B cell (primary cell): Measurements from ENCODE around the gene ZSCAN30. TPM values are rescaled to one million over a fixed set of nuclear protein-coding genes. Genes with fewer than 3 reads are reported as not detected.

ENCODE experiments used
- ATAC-seq: fragments of 200-7000 bp; cut with Tn5 transposase; one replicate; pipeline ENCODE4 v1.10.0; 2021; ENCODE audit warnings: low read depth, mild to moderate bottlenecking, moderate number of reproducible peaks, moderate library complexity
- CTCF ChIA-PET: fragments of 350-600 bp; sonication (Branson Sonifier 250); formaldehyde crosslinking; loops from one replicate; lab custom pipeline; 2021; ENCODE audit warnings: antibody characterized with exemption, inconsistent platforms; lab: Charles Lee
- POLR2A ChIA-PET: fragments of 350-600 bp; sonication (Branson Sonifier 250); formaldehyde crosslinking; loops from one replicate; lab custom pipeline; 2021; ENCODE audit warnings: antibody characterized with exemption; lab: Charles Lee
- DNase-seq: peaks from one replicate; pipeline ENCODE4 v3.0.0; 2013
- H2AFZ ChIP-seq: 2 replicates; pipeline ENCODE4 v1.6.1; 2012; ENCODE audit warnings: mild to moderate bottlenecking, low read depth, low read length; ENCODE audit not compliant: insufficient read depth, poor library complexity, severe bottlenecking
- H3K27ac ChIP-seq, 2 donors: 1 replicate in 1 of 2; 2 replicates in 1 of 2; pipeline ENCODE4 v1.5.1; 2012 to 2013; ENCODE audit warnings: low read length in 2 of 2, mild to moderate bottlenecking in 2 of 2, moderate library complexity in 1 of 2
- H3K27me3 ChIP-seq, 4 experiments: fragments of 200-600 bp in 1 of 4; sonication (generic) in 1 of 4; replicated peaks in 1 of 4; 1 replicate in 2 of 4; 2 replicates in 2 of 4; pipeline versions ENCODE4 v1.6.1 to v1.7.0; 2013 to 2016; ENCODE audit warnings: low read length in 3 of 4, mild to moderate bottlenecking in 2 of 4, mixed read lengths in 1 of 4, moderate library complexity in 1 of 4; ENCODE audit not compliant: insufficient read depth in 4 of 4, control insufficient read depth in 3 of 4; ENCODE audit errors: control extremely low read depth in 1 of 4
- H3K36me3 ChIP-seq, 2 experiments: replicated peaks in 1 of 2; 1 replicate in 1 of 2; 2 replicates in 1 of 2; pipeline versions ENCODE4 v1.6.1 to v1.7.1; 2013; ENCODE audit warnings: low read length in 1 of 2; ENCODE audit not compliant: insufficient read depth in 2 of 2, control insufficient read depth in 1 of 2; ENCODE audit errors: control extremely low read depth in 1 of 2, extremely low read depth in 1 of 2
- H3K4me1 ChIP-seq, 2 donors: fragments of 200-600 bp in 1 of 2; sonication (generic) in 1 of 2; 1 replicate in 1 of 2; 2 replicates in 1 of 2; pipeline versions ENCODE4 v1.5.1 to v1.6.1; 2013 to 2017; ENCODE audit warnings: low read length in 2 of 2; ENCODE audit not compliant: control insufficient read depth in 2 of 2, insufficient read depth in 2 of 2
- H3K4me2 ChIP-seq: replicated peaks from 2 replicates; pipeline ENCODE3; 2012; ENCODE audit warnings: mild to moderate bottlenecking, low read depth, low read length; ENCODE audit not compliant: poor library complexity, severe bottlenecking
- H3K4me3 ChIP-seq, 5 experiments: fragments of 200-600 bp in 1 of 5; sonication (generic) in 1 of 5; 1 replicate in 3 of 5; 2 replicates in 2 of 5; pipeline versions ENCODE4 v1.5.1 to v1.7.0; 2011 to 2016; ENCODE audit warnings: low read length in 4 of 5, mild to moderate bottlenecking in 4 of 5, low read depth in 2 of 5, control low read depth in 1 of 5, moderate library complexity in 1 of 5; ENCODE audit not compliant: insufficient read depth in 1 of 5; ENCODE audit errors: control extremely low read depth in 1 of 5, extremely low read depth in 1 of 5
- H3K79me2 ChIP-seq: fragments of 200-600 bp; sonication (generic); one replicate; pipeline ENCODE4 v1.6.0; 2016; ENCODE audit warnings: low read length; ENCODE audit not compliant: control insufficient read depth, insufficient read depth
- H3K9ac ChIP-seq: fragments of 200-600 bp; sonication (generic); 2 replicates; pipeline ENCODE4 v1.6.1; 2017; ENCODE audit warnings: mild to moderate bottlenecking, low read length, moderate library complexity
- H3K9me3 ChIP-seq, 3 donors: one replicate each; pipeline versions ENCODE4 v1.6.1 to v1.7.1; 2013; ENCODE audit warnings: low read length in 2 of 3; ENCODE audit not compliant: control insufficient read depth in 2 of 3, insufficient read depth in 1 of 3; ENCODE audit errors: control extremely low read depth in 1 of 3
- H4K20me1 ChIP-seq: 2 replicates; pipeline ENCODE4 v1.6.0; 2012; ENCODE audit warnings: mild to moderate bottlenecking, low read length; ENCODE audit not compliant: insufficient read depth, control insufficient read depth, poor library complexity, severe bottlenecking
- H3K27ac Mint-ChIP-seq: one replicate; pipeline ENCODE4 v1.8.0; 2021; ENCODE audit warnings: mixed read lengths
- H3K27me3 Mint-ChIP-seq: one replicate; pipeline ENCODE4 v1.8.0; 2021; ENCODE audit warnings: mixed read lengths
- H3K4me1 Mint-ChIP-seq: one replicate; pipeline ENCODE4 v1.8.0; 2021; ENCODE audit warnings: mixed read lengths
- H3K4me3 Mint-ChIP-seq: one replicate; pipeline ENCODE4 v1.8.0; 2021; ENCODE audit warnings: mixed read lengths
- H3K9me3 Mint-ChIP-seq: one replicate; pipeline ENCODE4 v1.8.0; 2022; ENCODE audit warnings: mixed read lengths; ENCODE audit not compliant: insufficient read depth
- EZH2 ChIP-seq: IDR thresholded peaks from 2 replicates; pipeline ENCODE4 v1.6.1; 2012; ENCODE audit warnings: borderline replicate concordance, low read depth, mild to moderate bottlenecking, moderate library complexity, low read length; ENCODE audit not compliant: insufficient read depth, poor library complexity, severe bottlenecking
- WGBS: methylation state at CpG from one replicate; pipeline ENCODE4 v1.1.5; 2013; ENCODE audit warnings: missing lambda C conversion rate; ENCODE audit not compliant: insufficient coverage; 5-methylcytosine and 5-hydroxymethylcytosine counted together
- intact Hi-C: fragments of 100-400 bp; cut with micrococcal nuclease; formaldehyde crosslinking; loops from one replicate; pipeline ENCODE4 v1.10.0; 2022
- polyA plus RNA-seq: library from polyadenylated mRNA; depleted of rRNA; stranded (reverse); fragments of >200 nt; gene quantifications from 2 replicates; pipeline ENCODE4 v1.2.3, GENCODE V29; 2012
- total RNA-seq, 2 donors: library from RNA; stranded (reverse); fragments of 120-200 nt in 1 of 2; gene quantifications; 1 replicate in 1 of 2; 2 replicates in 1 of 2; pipeline versions ENCODE4 v1.2.3 to v1.2.4, GENCODE V29; 2013 to 2022
- TF ChIP-seq, protein P1 (sequence below): fragments of 200-600 bp; IDR thresholded peaks from one replicate; pipeline ENCODE4 v1.8.0; 2022; ENCODE audit warnings: antibody characterized with exemption, mild to moderate bottlenecking

Gene ZSCAN30
- total and polyA plus RNA-seq, 2 donors (not counting 1 experiment from before 2014, with no cell fraction given), result 11.0 to 37.3 TPM

DNA sequence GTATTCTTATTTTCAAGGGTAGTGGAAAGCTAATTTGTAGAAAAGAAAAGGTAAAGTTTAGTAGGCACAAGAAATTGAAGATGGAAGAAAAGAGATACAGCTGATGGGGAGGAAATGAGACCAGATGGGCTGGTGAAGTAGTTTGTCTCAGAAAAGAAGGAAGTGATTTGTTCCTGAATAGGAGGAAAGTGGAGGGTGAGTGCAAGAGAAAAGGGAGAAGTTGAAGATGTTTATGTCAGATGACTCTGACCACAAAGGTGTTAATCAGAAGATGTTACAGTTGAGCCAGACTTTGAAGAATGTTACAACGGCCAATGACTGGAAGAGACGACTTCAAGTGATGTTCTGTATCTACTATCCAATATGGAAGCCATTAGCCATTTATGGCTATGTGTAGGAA is 21.2 kb downstream of the ZSCAN30 start:
- ATAC-seq, result no peak
- no peaks in the 10 kb centered on the region for H3K9me3 Mint-ChIP-seq
- peak overlapping the region; percentile 81 to 93 for H3K27ac ChIP-seq
- H3K9ac ChIP-seq, result peak overlapping the region; percentile 87
- no peaks in the 10 kb centered on the region for H3K36me3 ChIP-seq
- H4K20me1 ChIP-seq, result no peaks in the 10 kb centered on the region
- peaks cover 31% of the 10 kb centered on the region for H3K4me1 Mint-ChIP-seq
- H3K4me2 ChIP-seq, result peak overlapping the region; percentile 82
- peak overlapping the region; percentile 78 for H3K27ac Mint-ChIP-seq
- peaks cover 3% of the 10 kb centered on the region for H3K79me2 ChIP-seq
- no peak overlapping the region for H3K4me3 ChIP-seq
- peak; percentile 78 for DNase-seq
- no peaks in the 10 kb centered on the region for H3K27me3 Mint-ChIP-seq
- TF ChIP-seq, protein P1, sequence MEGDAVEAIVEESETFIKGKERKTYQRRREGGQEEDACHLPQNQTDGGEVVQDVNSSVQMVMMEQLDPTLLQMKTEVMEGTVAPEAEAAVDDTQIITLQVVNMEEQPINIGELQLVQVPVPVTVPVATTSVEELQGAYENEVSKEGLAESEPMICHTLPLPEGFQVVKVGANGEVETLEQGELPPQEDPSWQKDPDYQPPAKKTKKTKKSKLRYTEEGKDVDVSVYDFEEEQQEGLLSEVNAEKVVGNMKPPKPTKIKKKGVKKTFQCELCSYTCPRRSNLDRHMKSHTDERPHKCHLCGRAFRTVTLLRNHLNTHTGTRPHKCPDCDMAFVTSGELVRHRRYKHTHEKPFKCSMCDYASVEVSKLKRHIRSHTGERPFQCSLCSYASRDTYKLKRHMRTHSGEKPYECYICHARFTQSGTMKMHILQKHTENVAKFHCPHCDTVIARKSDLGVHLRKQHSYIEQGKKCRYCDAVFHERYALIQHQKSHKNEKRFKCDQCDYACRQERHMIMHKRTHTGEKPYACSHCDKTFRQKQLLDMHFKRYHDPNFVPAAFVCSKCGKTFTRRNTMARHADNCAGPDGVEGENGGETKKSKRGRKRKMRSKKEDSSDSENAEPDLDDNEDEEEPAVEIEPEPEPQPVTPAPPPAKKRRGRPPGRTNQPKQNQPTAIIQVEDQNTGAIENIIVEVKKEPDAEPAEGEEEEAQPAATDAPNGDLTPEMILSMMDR, result no peak
- no peaks in the 10 kb centered on the region for H3K27me3 ChIP-seq
- no CpG with 5 or more reads among the region's 2 CpGs for WGBS
- H3K4me1 ChIP-seq, result peaks cover 18 to 23% of the 10 kb centered on the region in 2 donors
- peaks cover 0 to 22% (median 2%) of the 10 kb centered on the region in 3 donors for H3K9me3 ChIP-seq
- intact Hi-C loops, result loop anchor here (5.0 kb wide), 1 partner anchor 37 kb away; no protein-coding TSS in a partner anchor
- POLR2A ChIA-PET, result interaction anchor here (0.6 to 1.0 kb wide), 3 partner anchors 13 to 22 kb away, joined by 3 to 5 read pairs (median 4); no protein-coding TSS in a partner anchor
- H3K4me3 Mint-ChIP-seq, result peak overlapping the region; percentile 95
- peak overlapping the region; percentile 34 for H2AFZ ChIP-seq
- CTCF ChIA-PET, result interaction anchor here (1.0 to 3.3 kb wide), 4 partner anchors 21 to 228 kb away, joined by 3 to 12 read pairs (median 4); partner anchors contain the start of genes MAPRE2 and ZSCAN30

GRCh38 chr18:35267809-35268208 is 22.2 kb downstream of the ZSCAN30 start:
- whole genome bisulfite sequencing, result 53% methylated on average over 30 of the region's 30 CpGs
- TF ChIP-seq, protein P1, result no peak
- TF ChIP-seq EZH2, result no peak
- Histone ChIP-seq H2AFZ (peak overlapping the region; percentile 93), H3K27ac (peak overlapping the region; percentile 81 to 93), H3K4me1 (peaks cover 18 to 23% of the 10 kb centered on the region in 2 donors), H4K20me1 (no peaks in the 10 kb centered on the region), H3K9me3 (peaks cover 0 to 22% (median 0%) of the 10 kb centered on the region in 3 donors), H3K27me3 (no peaks in the 10 kb centered on the region), H3K9ac (peak overlapping the region; percentile 87), H3K36me3 (peaks cover 0 to 6% of the 10 kb centered on the region in 2 experiments), H3K79me2 (peaks cover 3% of the 10 kb centered on the region), H3K4me2 (peak overlapping the region; percentile 82), H3K4me3 (peak overlapping the region; percentile 34 to 79 (median 76))
- intact Hi-C loops, result loop anchor here (1.0 to 5.0 kb wide), 5 partner anchors 19 to 76 kb away; partner anchors contain the start of genes ZNF24, ZNF397 and ZSCAN30
- ATAC-seq, result no peak
- Mint-ChIP-seq H3K4me3 (peak overlapping the region; percentile 95), H3K9me3 (no peaks in the 10 kb centered on the region), H3K4me1 (peaks cover 31% of the 10 kb centered on the region), H3K27ac (peak overlapping the region; percentile 78), H3K27me3 (no peaks in the 10 kb centered on the region)
- ChIA-PET POLR2A (interaction anchor here (0.6 to 1.7 kb wide), 6 partner anchors 21 to 78 kb away, joined by 3 to 15 read pairs (median 9); partner anchors contain the start of genes ZNF24, ZNF397 and ZSCAN30), CTCF (interaction anchor here (0.8 to 3.3 kb wide), 9 partner anchors 10 to 227 kb away, joined by 3 to 12 read pairs (median 3); partner anchors contain the start of genes MAPRE2, ZNF397 and ZSCAN30)
- DNase-seq, result no peak
